NCI-H146 treated with DMSO at 0.1 percent for 48 hours (cell line): Measurements from ENCODE around the gene RUNDC3A.
A peak's percentile ranks its signal among the peaks of the same experiment; 100 is the strongest.
"Not testable (repeated sequence)": the region's sequence is repeated elsewhere in the genome, so short reads cannot be mapped to it uniquely, and the experiment has no call there.

Experiments used
- DNase-seq: peaks from one replicate; lab custom pipeline; 2025; ENCODE audit not compliant: unreplicated experiment; lab: John Stamatoyannopoulos, UW

Gene RUNDC3A

DNA sequence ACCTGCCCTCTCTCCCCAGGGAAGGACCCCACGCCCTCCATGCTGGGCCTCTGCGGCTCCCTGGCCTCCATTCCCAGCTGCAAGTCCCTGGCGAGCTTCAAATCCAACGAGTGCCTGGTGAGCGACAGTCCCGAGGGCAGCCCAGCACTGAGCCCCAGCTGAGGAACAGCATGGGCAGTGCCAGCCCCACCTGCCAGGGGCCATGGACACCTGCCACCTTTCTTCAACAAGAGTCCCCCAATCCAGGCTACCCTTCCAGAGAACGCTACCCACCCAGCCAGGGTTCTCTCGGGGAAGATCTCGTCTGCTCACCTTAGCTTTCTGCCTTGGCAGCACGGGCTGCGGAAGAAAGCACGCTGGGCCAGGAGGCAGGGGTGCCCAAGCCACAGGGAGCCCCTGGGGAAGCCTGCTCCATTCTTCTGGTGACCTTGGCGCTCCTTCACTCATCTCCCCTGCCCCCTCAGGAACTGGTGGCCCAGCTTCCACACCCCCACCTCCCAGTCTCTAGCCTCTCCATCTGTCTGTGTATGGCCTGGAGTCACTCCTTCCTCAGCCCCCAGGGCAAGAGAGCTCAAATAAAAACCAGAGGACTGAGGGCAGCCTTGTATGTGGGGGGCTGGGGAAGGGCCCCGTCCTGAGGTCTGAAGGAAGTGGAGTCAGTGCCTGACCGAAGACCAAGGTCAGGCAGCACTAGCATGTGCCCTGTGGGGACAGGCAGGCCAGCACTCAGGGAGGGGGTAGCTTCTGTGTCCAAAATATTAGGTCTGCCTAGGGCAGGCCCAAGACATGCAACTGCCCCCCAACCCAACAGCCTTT is 9.9 kb downstream of the RUNDC3A start:
- no peak for DNase-seq

DNA sequence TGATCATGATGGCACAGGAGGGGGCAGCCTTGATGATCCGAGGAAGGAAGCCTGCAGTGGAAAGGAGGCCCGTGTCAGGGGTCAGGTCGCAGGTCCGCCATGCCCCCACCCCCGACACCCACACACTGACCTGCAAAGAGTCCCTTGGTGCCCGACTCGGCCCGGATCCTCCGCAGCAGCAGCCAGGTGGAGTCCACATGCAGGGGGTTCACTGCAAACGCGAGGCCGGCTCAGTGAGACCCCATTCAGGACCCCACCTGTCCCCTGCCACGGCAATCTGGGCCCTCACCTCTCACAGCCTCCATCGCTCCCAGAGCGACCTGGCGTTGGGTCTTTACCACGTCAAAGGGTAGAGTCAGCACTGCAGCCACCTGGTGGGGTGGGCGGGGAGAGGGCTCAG is 11.7 kb downstream of the RUNDC3A start:
- no peak for DNase-seq

GRCh38 chr17:44321246-44322120 is 13.1 kb downstream of the RUNDC3A start:
- no peak for DNase-seq

DNA sequence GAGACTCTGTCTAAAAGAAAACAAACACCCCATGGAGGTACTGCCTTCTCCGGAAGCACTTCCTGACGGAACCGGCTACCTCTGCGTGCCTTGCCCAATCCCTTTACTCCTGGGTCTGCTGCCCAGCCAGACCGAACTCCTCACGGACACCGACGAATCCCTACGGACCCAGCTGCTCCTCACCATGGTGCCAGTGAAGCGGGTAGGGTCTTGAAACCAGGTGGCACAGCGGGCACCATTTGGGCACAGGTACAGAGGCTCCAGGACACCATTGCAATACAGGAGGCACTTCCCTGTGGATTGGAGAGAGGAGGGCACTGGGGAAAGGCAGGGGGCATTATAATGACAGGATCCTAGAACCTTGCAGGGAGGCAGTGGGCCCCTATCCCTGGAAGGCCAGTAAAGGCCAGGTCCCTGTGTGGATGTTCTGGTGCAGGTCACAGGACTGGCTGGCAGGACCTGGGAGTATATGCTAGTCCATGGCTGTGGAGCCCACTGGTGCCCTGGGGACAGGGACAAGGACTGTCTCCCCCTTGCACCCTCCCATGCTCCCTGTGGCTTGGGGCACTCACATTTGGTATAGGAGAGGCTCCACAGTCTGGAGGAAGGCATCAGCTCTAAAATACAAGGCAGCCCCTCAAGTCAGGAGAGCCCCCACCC is 14.0 kb downstream of the RUNDC3A start:
- DNase-seq: no peak

DNA sequence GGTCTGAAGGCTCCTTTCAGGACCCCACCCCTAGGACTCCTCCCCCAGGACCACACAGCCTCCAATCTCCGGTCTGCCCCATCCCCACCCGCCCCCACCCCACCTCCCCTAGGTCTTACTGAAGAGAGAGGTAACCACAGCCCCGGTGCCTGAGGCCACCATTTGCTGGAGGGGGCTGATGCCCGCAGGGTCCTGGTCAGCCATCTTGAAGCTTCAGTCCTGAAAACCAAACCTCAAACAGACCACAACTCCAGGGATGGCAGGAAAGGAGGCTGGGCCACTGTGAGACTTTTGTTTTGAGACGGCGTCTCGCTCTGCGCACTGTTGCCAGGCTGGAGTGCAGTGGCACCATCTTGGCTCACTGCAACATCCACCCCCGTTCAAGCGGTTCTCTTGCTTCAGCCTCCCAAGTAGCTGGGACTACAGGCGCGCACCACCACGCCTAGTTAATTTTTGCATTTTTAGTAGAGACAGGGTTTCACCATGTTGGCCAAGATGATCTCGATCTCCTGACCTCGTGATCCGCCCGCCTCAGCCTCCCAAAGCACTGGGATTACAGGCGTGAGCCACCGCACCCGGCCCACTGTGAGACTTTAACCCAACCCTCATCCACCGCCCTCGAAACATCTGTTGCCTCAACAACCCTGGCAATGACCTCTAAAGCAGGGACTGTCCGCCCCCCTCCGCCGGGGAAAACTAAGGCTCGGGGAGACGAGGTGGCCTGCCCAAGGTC is 15.1 kb downstream of the RUNDC3A start:
- no peak for DNase-seq

GRCh38 chr17:44324092-44324570 is 15.7 kb downstream of the RUNDC3A start:
- no peak for DNase-seq

DNA sequence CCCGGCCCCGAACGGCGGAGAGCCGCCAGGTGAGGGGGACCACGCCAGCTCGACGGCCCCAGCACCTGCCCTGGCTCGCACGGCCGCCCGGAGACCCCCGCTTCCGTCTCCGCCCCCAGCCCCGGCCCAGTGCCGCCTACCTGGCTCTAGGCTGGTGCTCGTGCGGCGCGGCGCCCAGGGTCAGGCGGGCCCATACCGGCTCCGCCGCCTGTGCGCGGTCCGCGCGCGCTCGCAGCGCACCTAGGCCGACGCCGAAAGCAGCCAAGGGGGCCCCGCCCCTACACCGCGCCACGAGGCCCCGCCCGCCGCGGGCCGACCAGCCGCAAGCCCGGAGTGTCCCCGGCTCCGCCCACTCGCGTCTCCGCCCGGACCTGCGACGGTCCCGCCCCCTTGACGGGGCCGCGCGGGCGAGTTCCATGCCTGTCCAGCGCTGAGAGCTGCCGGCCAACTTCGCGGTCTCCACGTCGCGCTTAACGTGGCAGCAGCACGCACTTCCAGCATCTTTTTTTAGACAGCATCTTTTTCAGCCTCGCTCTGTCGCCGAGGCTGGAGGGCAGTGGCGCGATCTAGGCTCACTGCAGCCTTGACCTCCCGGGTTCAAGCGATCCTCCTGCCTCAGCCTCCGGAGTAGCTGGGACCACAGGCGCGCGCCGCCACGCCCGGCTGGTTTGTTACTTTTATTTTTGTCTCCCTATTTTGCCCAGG is 16.3 kb downstream of the RUNDC3A start, which contains the start of gene SLC25A39:
Gene SLC25A39, minus strand, starts transcription at position 253 of the 705 bp plus-strand sequence. CDS start 1,261 bp downstream, outside the sequence.
- DNase-seq: peak; percentile 62

- peak; percentile 88 for DNase-seq
Measured at GRCh38 chr17:44326861-44327444, 18.6 kb downstream of the RUNDC3A start.

DNA sequence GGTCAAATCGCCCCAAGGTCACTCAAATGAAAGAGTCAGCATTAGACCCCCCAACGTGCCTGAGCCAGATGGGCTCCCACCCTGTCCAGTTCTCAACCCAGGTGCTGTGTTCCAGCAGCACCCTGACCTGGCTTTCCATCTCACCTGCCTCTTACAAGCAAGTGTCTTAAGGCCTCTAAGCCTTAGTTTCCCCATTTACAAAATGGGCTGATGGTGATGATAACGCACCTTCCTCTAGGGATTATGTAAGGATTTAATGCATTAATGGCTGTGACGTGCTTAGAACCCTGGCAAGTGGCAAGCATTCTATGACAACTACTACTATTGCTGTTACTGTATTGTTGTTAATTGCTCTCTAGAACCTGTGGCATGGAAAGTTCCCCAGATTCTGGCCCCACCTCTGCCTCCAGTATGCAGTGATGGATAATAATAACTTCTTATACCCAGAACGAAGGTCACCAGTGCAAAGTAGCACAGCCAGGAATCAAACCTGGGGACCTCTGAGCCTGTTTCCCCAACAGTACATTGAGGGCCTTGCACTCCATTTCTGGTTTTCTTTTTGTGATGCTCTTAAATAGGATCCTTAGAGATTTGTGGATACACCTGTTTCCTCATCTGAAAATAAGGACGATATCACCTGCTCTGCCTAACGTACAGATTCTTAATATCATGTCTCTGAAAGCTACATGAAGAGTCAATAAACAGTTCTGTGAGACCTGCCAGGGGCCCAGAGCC is 19.5 kb downstream of the RUNDC3A start:
- DNase-seq: no peak

DNA sequence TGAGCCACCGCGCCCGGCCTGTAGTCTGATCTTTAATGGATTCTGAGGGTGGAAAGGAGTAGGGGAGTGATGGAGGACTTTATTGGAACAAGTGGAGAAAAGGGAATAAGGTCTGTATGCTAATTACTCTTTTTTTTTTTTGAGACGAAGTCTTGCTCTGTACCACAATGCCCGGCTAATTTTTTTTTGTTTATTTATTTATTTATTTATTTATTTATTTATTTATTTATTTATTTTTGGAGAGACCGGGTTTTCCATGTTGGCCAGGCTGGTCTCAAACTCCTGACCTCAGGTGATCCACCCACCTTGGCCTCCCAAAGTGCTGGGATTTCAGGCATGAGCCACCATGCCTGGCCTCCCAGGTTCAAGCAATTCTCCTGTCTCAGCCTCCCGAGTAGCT is 21.1 kb downstream of the RUNDC3A start:
- DNase-seq: not testable (repeated sequence)

- not testable (repeated sequence) for DNase-seq
Measured at GRCh38 chr17:44330263-44330662, 21.9 kb downstream of the RUNDC3A start.

DNA sequence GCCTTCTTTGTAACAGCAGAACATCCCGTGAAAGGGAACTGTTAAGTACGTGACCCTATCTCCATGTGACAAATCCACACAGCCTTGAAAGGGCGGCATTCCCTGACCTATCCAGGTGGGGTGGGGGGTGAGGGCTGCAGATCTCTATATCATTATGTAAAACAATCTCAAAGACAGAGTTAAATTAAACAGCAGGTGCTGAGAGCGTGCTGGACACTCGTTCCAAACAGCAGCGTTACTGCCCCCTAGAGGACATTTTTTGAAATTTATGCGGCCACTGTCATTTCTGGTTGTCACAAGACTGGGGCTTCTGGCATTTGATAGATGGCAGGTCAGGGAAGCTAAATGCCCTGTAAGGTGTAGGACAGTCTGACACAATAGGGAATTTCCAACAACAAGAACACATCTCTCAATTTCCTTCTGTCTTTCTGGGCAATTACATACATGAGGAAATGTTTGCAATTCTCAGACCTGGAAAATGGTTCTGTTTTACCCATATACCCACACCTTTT is 22.9 kb downstream of the RUNDC3A start:
- DNase-seq: peak; percentile 76

DNA sequence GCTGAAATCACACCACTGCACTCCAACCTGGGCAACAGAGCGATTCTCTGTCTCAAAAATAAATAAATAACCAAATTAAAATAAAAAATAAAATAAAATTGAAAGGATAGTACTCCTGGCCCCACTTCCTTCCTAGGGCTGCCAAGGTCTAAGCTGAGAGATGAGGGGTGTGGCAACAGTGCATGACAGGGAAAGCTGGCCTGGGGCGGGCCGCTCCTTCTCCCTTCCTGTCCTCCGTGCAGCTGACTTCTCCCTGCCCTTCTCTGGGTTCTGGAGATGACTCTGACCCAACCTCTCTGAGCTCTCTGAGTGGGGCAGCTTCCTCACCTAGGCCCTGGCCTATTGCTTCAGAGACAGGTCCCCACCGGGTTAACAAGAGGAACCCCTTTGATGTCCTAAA is 25.0 kb downstream of the RUNDC3A start:
- DNase-seq: no peak

GRCh38 chr17:44334315-44334714 is 25.9 kb downstream of the RUNDC3A start:
- DNase-seq: no peak

DNA sequence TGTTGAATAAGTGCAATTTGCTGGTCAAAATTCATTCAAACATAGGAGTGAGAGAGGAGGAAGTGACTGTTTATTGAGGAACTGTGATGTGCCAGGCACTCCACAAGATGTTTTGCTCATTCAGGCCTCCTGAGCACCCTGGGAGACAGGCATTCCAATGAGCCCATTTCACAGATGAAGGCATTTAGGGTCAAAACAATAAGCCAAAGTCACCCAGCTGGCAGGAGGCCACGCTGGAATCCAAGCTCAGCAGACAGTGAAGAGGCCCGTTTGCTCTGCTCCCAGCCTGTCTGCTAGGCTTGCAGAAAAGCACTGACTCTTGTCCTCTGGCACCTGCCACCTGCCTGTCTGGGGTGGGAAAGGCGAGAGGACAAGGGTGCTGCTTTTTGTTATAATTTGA is 26.3 kb downstream of the RUNDC3A start:
- no peak for DNase-seq

DNA sequence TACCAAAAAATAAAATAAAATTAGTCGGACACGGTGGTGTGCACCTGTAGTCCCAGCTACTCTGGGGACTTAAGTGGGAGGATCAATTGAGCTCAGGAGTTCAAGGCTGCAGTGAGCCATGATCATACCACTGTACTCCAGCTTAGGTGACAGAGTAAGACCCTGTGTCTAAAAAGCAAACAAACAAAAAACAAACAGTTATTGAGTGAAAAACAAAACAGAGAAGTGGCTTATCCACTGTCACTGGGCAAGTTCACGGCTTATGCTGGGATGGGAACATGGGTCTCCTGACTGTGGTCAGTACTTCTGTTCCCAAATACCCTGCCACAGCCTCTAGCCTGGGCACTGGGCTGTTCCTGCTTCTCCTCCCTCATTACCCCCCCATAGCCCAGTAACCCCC is 27.2 kb downstream of the RUNDC3A start:
- no peak for DNase-seq

DNA sequence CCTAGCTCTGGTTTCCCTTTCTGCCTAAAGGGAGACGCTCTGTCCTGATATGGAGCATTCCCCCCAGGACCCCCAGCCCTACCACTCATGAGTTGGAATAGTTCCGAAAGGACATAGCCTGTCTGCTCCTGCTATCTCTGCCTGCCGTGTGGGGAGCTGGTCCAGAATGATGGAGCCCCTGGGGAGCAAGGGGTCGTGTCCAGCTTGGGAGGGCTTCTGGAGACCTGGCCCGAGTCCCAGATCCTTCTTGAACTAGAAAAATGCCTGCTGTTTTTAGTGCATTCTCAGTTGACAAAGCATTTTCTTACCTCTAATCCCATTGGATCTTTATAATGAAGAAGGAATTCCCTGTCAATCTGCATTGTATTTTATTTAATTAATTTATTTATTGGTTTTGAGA is 27.6 kb downstream of the RUNDC3A start:
- no peak for DNase-seq

DNA sequence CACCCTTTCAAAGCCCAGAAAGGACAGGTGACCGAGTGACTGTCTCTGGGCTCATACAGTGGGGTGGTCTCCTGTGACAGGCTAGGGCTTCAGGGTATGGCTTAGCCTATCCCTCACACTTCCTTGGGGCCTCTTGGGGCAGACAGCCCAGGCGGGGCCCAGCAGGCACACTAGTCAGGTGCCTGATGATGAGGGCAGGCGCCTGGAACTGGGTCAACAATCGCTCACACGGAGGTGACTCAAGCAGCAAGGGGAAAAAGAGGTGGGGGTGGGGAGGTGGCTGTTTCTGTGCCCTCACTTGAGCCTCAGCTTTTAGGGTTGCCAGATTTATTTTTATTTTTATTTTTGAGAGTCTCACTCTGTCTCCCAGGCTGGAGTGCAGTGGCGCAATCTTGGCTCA is 30.3 kb downstream of the RUNDC3A start:
- no peak for DNase-seq

DNA sequence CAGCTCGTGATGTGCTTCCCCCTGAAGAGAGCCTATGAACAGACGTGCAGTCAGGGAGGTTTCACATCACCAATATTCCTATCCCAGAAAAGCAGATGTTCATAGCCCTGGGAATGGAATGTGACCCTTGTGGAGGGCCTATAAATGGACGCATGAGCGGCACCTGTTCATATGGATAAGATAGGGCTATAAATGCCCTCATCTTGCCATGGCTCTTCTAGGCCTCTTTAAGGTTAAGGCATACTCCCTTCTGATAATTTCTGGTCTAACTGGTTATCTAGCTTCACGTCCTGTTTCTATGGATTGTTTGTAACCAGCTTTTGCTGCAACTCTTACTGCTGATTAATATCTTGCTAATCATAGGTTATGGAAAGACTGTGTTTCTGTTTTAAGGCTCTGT is 32.2 kb downstream of the RUNDC3A start:
- not testable (repeated sequence) for DNase-seq
